HL-60/S4 (cell line): ENCODE data around the gene DNAJC21.
"Not testable (repeated sequence)": the region's sequence is repeated elsewhere in the genome, so short reads cannot be mapped to it uniquely, and the experiment has no call there.

Experiments used
- in situ Hi-C: fragments of 300-500 bp; cut with MboI; formaldehyde crosslinking; loops from 2 replicates; pipeline ENCODE4 v1.14.3; 2022; ENCODE audit warnings: low sequenced_read_pairs

DNAJC21 gene

GRCh38 chr5:34923256-34923655, 6.1 kb upstream of the DNAJC21 start:
- in situ Hi-C loops: not testable (repeated sequence)

- in situ Hi-C loops: no loop called here
Observed at GRCh38 chr5:34923694-34924461, 5.5 kb upstream of the DNAJC21 start.

GRCh38 chr5:34924462-34924765, 4.9 kb upstream of the DNAJC21 start:
- in situ Hi-C loops: no loop called here

GRCh38 chr5:34926318-34926888, 3.0 kb upstream of the DNAJC21 start:
- in situ Hi-C loops: no loop called here

GRCh38 chr5:34927785-34928184, 1.6 kb upstream of the DNAJC21 start:
- in situ Hi-C loops: no loop called here

GRCh38 chr5:34928267-34928666, 1.1 kb upstream of the DNAJC21 start:
- in situ Hi-C loops: no loop called here

- in situ Hi-C loops: no loop called here
Observed at GRCh38 chr5:34929720-34930461, 532 bp downstream of the DNAJC21 start.

- in situ Hi-C loops: no loop called here
Observed at GRCh38 chr5:34930462-34930844, 1.1 kb downstream of the DNAJC21 start.

- in situ Hi-C loops: no loop called here
Observed at GRCh38 chr5:34930870-34931269, 1.5 kb downstream of the DNAJC21 start.

- in situ Hi-C loops: no loop called here
Observed at GRCh38 chr5:34932947-34933346, 3.6 kb downstream of the DNAJC21 start.

- in situ Hi-C loops: no loop called here
Observed at GRCh38 chr5:34941936-34942335, 12.6 kb downstream of the DNAJC21 start.

GRCh38 chr5:34944044-34944443, 14.7 kb downstream of the DNAJC21 start:
- in situ Hi-C loops: no loop called here

- in situ Hi-C loops: no loop called here
Observed at GRCh38 chr5:34944460-34945047, 15.2 kb downstream of the DNAJC21 start.

GRCh38 chr5:34957321-34957720, 28.0 kb downstream of the DNAJC21 start:
- in situ Hi-C loops: no loop called here

- in situ Hi-C loops: no loop called here
Observed at GRCh38 chr5:34957857-34958690, 28.7 kb downstream of the DNAJC21 start.

- in situ Hi-C loops: no loop called here
Observed at GRCh38 chr5:34959323-34959722, 30.0 kb downstream of the DNAJC21 start.

- in situ Hi-C loops: no loop called here
Observed at GRCh38 chr5:34967540-34967939, 38.2 kb downstream of the DNAJC21 start.

GRCh38 chr5:34968258-34968657, 38.9 kb downstream of the DNAJC21 start:
- in situ Hi-C loops: no loop called here

GRCh38 chr5:34970552-34970951, 41.2 kb downstream of the DNAJC21 start:
- in situ Hi-C loops: no loop called here

GRCh38 chr5:34971655-34972054, 42.3 kb downstream of the DNAJC21 start:
- in situ Hi-C loops: not testable (repeated sequence)

GRCh38 chr5:34976347-34976746, 47.0 kb downstream of the DNAJC21 start:
- in situ Hi-C loops: no loop called here
